Brain microvascular endothelial cell (primary cell): ENCODE results near the gene RUNX1.

Source experiments
- DNase-seq: peaks from one replicate; pipeline ENCODE4 v3.0.0-alpha.2; 2020
- H3K27ac ChIP-seq: fragments of 250-450 bp; sonication (Bioruptor Pico); 2 replicates; pipeline ENCODE4 v1.5.1; 2020; ENCODE audit warnings: mild to moderate bottlenecking, moderate library complexity
- H3K27me3 ChIP-seq: fragments of 250-450 bp; sonication (Bioruptor Pico); replicated peaks from 2 replicates; pipeline ENCODE4 v1.5.1; 2020; ENCODE audit warnings: mild to moderate bottlenecking
- H3K36me3 ChIP-seq: fragments of 250-450 bp; sonication (Bioruptor Pico); replicated peaks from 2 replicates; pipeline ENCODE4 v1.5.1; 2020; ENCODE audit warnings: mild to moderate bottlenecking
- H3K4me3 ChIP-seq: 2 replicates; pipeline ENCODE4 v1.5.1; 2011; ENCODE audit warnings: low read depth, mild to moderate bottlenecking, control low read depth, low read length, moderate library complexity
- in situ Hi-C: cut with HindIII; loops from 2 replicates; pipeline ENCODE4 v1.10.0; 2017; ENCODE audit warnings: low sequenced_read_pairs, low pct_ligation_motif_present
- TF ChIP-seq, protein P1 (sequence below): IDR thresholded peaks from 2 replicates; pipeline ENCODE4 v1.5.1; 2011; ENCODE audit warnings: low read depth, mild to moderate bottlenecking, moderate library complexity, low read length, control low read depth, inconsistent platforms; ENCODE audit errors: missing control alignments

Gene RUNX1

DNA sequence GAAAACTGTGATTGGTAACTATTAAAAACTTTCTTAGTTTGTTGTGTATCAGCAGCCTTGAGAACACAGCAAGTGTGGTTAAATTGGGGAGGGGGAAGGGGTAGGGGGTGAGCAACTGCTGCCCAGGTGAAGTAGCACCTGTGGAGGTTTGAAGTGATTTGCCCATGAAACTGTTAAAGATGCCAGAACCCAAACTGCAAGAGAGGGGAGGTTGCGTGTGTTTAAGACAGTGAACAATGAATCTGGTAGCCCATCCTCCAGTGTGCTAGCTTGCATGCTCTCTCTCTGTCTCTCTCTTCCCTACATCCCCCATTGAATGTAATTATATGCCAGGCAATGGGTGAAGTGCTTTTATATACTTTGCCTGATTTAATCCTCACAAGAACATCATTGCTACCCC lies 154.7 kb downstream of the RUNX1 start:
- no peak for DNase-seq
- TF ChIP-seq, protein P1, sequence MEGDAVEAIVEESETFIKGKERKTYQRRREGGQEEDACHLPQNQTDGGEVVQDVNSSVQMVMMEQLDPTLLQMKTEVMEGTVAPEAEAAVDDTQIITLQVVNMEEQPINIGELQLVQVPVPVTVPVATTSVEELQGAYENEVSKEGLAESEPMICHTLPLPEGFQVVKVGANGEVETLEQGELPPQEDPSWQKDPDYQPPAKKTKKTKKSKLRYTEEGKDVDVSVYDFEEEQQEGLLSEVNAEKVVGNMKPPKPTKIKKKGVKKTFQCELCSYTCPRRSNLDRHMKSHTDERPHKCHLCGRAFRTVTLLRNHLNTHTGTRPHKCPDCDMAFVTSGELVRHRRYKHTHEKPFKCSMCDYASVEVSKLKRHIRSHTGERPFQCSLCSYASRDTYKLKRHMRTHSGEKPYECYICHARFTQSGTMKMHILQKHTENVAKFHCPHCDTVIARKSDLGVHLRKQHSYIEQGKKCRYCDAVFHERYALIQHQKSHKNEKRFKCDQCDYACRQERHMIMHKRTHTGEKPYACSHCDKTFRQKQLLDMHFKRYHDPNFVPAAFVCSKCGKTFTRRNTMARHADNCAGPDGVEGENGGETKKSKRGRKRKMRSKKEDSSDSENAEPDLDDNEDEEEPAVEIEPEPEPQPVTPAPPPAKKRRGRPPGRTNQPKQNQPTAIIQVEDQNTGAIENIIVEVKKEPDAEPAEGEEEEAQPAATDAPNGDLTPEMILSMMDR = no peak
- in situ Hi-C loops = no loop called here
- Histone ChIP-seq H3K4me3 (no peak overlapping the region), H3K36me3 (no peaks in the 10 kb centered on the region), H3K27me3 (no peaks in the 10 kb centered on the region), H3K27ac (no peak overlapping the region)

DNA sequence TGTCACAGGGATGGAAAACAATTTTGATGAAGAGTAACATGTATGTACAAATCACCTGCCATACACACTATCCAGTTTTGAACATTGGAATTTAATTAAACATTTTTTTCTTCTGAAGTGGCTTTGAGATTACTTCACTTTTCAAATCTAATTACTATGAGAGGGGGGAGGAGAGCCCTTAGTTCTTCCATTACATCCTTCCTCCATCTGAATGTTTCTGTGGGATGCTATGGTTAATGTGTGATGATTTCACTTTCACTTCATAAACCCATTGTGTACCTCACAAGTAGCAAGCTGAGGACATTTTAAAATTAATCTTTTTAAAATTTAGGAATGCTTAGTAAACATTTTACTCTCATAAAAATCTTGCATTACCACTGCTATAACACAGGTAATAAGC lies 156.9 kb downstream of the RUNX1 start:
- no peak for DNase-seq
- H3K27me3 ChIP-seq = no peaks in the 10 kb centered on the region
- no peak overlapping the region for H3K27ac ChIP-seq
- H3K4me3 ChIP-seq = no peak overlapping the region
- in situ Hi-C loops = no loop called here
- no peaks in the 10 kb centered on the region for H3K36me3 ChIP-seq
- TF ChIP-seq, protein P1 = no peak

DNA sequence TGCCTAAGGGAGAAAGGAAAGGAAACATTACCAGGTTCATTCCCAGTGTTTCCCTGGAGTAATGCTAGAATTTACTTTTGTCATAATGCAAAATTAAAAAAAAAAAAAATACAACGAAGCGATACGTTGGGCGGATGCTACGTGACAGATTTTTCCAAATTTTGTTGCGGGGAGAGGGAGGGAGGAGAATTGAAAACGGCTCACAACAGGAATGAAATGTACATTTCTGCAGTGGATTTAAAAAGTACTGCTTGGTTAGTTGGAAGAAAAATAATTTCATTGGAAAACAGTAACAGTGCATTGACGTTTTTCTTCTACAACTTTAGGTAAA lies 157.5 kb downstream of the RUNX1 start:
- no peak overlapping the region for H3K27ac ChIP-seq
- H3K4me3 ChIP-seq = peak overlapping the region; percentile 60
- in situ Hi-C loops = no loop called here
- TF ChIP-seq, protein P1 = no peak
- H3K36me3 ChIP-seq = peaks cover 3% of the 10 kb centered on the region
- H3K27me3 ChIP-seq = no peaks in the 10 kb centered on the region
- DNase-seq = no peak

DNA sequence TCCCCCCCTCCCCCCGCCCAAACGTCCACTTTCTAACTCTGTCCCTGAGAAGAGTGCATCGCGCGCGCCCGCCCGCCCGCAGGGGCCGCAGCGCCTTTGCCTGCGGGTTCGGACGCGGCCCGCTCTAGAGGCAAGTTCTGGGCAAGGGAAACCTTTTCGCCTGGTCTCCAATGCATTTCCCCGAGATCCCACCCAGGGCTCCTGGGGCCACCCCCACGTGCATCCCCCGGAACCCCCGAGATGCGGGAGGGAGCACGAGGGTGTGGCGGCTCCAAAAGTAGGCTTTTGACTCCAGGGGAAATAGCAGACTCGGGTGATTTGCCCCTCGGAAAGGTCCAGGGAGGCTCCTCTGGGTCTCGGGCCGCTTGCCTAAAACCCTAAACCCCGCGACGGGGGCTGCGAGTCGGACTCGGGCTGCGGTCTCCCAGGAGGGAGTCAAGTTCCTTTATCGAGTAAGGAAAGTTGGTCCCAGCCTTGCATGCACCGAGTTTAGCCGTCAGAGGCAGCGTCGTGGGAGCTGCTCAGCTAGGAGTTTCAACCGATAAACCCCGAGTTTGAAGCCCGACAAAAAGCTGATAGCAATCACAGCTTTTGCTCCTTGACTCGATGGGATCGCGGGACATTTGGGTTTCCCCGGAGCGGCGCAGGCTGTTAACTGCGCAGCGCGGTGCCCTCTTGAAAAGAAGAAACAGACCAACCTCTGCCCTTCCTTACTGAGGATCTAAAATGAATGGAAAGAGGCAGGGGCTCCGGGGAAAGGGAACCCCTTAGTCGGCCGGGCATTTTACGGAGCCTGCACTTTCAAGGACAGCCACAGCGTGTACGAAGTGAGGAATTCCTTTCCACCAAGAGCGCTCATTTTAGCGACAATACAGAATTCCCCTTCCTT lies 158.1 kb downstream of the RUNX1 start:
- DNase-seq = peak; percentile 57
- Histone ChIP-seq H3K27me3 (no peaks in the 10 kb centered on the region), H3K27ac (peak overlapping the region; percentile 97), H3K4me3 (peak overlapping the region; percentile 60), H3K36me3 (peaks cover 7% of the 10 kb centered on the region)
- TF ChIP-seq, protein P1 = peak; percentile 33
- in situ Hi-C loops = no loop called here

DNA sequence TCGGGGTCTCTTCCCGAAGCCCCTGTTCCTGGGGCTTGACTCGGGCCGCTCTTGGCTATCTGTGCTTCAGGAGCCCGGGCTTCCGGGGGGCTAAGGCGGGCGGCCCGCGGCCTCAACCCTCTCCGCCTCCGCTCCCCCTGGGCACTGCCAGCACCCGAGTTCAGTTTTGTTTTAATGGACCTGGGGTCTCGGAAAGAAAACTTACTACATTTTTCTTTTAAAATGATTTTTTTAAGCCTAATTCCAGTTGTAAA lies 158.7 kb downstream of the RUNX1 start:
- in situ Hi-C loops = no loop called here
- H3K4me3 ChIP-seq = peak overlapping the region; percentile 60
- no peak for DNase-seq
- H3K27ac ChIP-seq = peak overlapping the region; percentile 97
- H3K36me3 ChIP-seq = peaks cover 10% of the 10 kb centered on the region
- TF ChIP-seq, protein P1 = no peak
- H3K27me3 ChIP-seq = no peaks in the 10 kb centered on the region
